GM21529 (cell line): ENCODE data around the gene CTNNA2.
"Not testable (repeated sequence)": the region's sequence is repeated elsewhere in the genome, so short reads cannot be mapped to it uniquely, and the experiment has no call there.

Experiments
- ATAC-seq: cut with Tn5 transposase; IDR thresholded peaks from one replicate; pipeline ENCODE4 v1.9.1; 2021; ENCODE audit not compliant: unreplicated experiment

The CTNNA2 gene

DNA sequence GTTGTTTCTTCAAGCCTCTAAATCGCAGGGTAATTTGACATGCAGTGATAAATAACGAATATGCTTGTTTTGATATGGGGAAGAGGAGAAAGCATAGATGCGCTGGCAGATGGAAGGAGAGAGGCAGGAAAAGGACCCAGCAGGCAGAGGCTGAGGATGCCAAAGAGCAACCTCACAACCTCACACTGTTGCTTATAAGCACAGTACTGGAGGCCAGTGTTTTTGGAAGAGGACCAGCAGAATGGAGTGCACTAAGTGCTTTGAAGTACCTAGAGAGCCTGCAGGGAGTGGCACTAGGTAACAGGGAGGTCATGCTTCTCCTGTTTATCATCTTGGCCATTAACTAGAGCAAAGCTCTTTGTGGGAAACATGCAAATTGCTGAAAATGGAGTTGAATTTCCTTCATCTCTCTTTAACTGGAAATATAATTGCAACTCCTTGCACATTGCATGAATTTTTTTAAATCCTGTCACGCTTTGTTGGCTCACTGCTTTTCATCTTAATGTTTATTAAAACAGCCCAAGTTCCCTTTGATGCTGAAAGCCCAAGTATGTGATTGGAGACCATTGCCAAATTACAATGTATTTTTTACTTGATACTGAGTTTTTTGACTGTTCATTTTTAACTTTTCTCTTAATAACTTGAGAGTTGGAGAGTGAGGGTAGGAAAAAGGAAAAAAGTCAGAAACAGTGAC, 555.3 kb downstream of the CTNNA2 start:
- no peak for ATAC-seq

DNA sequence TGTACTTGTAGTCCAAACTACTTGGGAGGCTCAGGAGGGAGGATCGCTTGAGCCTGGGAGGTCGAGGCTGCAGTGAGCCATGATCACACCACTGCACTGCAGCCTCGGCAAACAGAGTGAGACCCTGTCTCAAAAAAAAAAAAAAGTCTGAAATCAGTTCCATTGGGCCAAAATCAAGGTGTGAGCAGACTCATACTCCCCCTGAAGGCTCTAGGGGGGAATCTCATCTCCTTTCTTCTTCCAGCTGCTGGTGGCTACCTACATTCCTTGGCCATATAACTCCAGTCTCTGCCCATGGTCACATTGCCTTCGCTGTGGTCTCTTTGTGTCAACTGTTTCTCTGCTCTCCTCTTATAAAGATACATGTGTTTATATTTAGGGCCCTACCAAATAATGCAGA, 557.7 kb downstream of the CTNNA2 start:
- ATAC-seq = no peak

DNA sequence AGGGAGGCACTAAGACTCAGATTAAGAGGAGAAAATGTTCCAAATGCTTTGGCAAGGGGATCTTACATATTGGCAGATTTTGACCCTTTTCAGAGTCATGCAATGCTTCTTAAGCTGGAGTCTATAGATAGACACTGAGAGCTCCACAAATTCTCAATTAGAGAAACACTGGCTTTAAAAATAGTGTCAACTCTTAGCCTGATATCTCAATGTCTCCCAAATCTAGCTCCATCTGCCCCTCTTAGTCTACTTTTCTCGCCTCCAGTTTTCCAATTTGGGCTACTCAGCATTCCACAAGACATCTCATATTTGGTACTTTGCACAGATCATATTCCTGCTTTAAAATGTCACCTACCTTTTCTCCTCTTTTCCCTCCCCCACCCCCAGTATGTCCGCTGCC, 559.1 kb downstream of the CTNNA2 start:
- no peak for ATAC-seq

DNA sequence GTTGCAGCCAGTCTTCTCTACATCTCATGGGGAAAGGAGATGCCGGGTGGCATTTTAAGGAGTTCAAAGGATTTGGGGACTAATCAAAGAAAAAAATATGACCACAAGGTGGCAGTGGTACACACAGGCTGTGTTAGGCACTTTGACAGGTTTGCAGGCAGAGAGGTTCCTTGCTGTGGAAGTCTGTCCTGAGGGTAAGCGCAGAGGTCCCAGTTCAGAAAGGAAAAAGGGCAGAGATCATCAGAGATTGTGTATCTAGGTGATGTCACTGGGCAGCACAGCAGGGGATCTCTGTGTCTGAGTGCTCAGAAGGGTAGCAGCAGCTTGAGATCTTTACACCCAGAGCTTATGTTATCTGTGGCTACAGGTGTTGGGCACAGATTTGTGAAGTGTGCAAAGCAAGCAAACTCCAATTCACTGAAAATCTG, 560.3 kb downstream of the CTNNA2 start:
- ATAC-seq = peak; percentile 72

GRCh38 chr2:80074321-80075070, 561.6 kb downstream of the CTNNA2 start:
- no peak for ATAC-seq

- ATAC-seq = no peak
Observed at GRCh38 chr2:80075719-80076118, 562.9 kb downstream of the CTNNA2 start.

DNA sequence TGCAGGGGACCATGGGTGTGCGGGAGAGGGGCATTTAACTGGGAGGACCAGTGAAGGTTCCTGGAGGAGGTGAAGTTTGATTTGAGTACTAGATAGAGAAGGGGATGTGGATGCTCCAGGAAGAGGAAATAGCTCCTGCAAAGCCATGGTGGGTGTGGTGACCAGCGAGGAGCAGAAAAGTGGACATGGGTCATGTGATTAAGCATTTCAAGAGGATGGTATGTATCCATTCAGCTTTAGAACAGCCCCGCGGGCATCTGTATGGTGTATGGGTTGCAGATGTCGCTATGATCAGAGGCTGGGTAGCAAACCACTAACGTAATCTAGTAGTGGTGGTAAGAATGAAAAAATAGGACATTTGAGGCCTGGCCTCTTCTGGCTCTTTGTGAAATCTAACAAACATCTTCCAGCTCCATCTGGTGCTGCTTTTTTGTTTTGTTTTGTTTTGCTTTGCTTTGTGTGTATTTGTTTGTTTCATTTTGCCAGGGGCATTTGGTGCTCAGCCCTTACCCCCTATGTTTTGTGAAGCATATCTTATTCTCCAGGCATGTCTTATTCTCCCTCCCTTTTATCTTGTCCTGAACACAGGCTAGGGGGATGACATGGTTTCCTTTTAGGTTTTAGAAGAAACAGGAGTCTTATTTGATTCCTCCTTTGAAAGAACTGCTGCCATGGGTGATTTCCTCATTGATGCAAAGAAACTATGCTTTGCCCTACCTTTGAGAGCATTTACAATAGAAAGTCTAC, 565.6 kb downstream of the CTNNA2 start:
- no peak for ATAC-seq

- no peak for ATAC-seq
Observed at GRCh38 chr2:80080957-80081356, 568.1 kb downstream of the CTNNA2 start.

GRCh38 chr2:80086831-80087230, 574.0 kb downstream of the CTNNA2 start:
- ATAC-seq = no peak

DNA sequence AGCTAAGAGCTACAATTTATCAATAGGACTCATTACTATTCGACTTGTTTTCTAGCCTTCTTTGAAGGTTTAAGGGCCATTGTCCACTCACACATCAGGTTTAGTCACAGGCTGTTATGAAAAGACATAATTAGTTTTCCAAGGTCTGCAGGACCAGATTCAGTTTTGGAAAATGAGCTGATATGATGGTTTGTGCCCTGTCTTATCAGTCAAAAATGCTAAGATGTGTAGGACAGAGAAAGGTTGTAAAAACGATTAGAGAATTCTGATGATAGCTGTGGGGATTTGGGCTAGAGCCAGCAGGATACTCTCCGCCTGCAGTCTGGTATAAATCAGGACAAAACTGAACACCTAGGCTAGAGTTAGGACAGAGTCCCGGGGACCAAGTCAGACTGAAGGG, 578.4 kb downstream of the CTNNA2 start:
- no peak for ATAC-seq

GRCh38 chr2:80092474-80092873, 579.6 kb downstream of the CTNNA2 start:
- ATAC-seq = no peak

DNA sequence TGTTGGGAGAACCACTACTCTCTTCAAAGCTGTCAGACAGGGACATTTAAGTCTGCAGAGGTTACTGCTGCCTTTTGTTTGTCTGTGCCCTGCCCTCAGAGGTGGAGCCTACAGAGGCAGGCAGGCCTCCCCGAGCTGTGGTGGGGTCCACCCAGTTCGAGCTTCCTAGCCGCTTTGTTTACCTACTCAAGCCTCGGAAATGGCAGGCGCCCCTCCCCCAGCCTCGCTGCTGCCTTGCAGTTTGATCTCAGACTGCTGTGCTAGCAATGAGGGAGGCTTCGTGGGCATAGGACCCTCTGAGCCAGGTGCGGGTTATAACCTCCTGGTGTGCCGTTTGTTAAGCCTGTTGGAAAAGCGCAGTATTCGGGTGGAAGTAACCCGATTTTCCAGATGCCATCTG, 585.7 kb downstream of the CTNNA2 start:
- ATAC-seq = not testable (repeated sequence)

DNA sequence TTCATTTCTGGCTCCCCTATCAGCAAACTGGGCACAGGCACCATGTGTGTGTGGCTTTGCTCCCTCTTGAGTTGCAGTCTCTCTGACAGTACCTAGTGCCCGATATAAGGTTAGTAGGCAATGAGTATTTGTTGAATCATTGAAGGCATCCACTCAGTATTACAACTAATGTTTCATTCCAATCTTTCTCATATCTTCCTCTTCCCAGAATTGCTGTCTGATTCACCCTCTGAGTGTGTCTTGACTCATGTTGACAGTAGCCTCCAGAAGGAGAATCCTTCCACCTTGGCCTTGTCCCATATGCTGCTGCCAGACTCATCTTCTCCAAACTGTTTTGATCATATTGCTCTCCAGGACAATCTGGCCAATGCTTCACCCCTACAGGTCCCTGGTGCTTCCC, 589.2 kb downstream of the CTNNA2 start:
- no peak for ATAC-seq

DNA sequence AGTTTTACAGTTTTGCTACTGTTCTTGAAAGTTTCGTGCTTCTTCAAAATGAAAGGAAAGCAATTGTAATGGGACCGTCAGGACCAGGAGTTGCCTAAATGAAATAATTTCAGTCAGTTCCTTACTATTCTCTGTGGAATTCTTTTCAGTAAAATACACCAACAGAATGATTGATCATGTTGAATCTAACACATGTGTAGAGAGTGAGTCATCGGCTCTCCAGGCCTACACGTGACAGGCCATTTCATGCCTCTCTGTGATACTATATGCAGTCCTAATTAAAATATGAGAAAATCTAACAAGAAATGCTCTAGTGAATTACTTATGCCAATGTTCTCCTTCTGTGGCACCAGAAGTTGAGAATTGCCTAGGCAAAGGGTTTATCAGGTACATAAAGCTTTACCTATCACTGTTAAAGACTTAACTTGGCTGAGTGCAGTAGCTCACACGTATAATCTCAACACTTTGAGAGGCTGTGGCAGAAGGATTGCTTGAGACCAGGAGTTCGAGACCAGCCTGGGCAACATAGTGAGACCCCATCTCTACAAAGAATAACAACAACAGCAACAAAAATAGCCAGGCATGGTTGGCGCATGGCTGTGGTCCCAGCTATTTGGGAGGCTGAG, 592.3 kb downstream of the CTNNA2 start:
- no peak for ATAC-seq

DNA sequence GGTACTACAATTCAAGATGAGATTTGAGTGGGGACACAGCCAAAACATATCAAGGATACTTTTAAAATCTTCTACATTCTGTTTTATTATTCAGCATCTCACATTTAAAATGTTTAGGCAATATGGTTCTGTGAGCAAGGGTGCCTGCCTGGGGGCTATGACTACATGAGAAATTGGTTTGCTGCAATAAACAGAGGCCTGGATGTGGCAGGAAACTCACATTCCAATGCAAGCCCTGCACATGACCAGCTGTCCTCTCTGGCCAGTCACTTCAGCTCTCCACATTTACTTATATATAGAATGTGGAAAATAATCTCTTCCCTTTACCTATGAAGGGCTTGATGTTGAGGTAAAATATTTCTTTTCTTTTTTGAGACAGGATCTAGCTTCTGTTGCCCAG, 598.3 kb downstream of the CTNNA2 start:
- no peak for ATAC-seq

- ATAC-seq = no peak
Observed at GRCh38 chr2:80112790-80113189, 599.9 kb downstream of the CTNNA2 start.

- no peak for ATAC-seq
Observed at GRCh38 chr2:80113399-80113798, 600.5 kb downstream of the CTNNA2 start.

- ATAC-seq = no peak
Observed at GRCh38 chr2:80114812-80115211, 602.0 kb downstream of the CTNNA2 start.

DNA sequence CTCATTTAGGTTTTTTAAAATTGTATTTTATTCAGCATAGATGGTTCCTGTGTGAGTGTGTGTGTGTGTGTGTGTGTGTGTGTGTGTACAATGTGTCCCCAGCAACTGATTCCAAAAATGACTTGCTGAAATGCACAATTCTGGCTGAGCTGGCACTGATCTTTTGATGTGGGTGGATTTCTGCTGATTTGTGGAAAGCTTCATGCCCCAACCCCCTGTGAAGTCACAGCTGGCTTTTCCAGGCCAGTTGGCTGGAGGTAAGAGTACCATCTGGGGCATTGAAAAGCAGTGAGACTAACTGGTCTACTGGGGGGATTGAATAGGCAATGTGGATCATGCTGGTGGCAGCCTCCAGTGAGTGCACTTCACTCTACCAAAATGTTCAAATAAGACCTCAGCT, 604.5 kb downstream of the CTNNA2 start:
- no peak for ATAC-seq

GRCh38 chr2:80120866-80121265, 608.0 kb downstream of the CTNNA2 start:
- no peak for ATAC-seq

- ATAC-seq = no peak
Observed at GRCh38 chr2:80122675-80123074, 609.8 kb downstream of the CTNNA2 start.
